Stimulated activated CD8-positive, alpha-beta memory T cell treated with anti-CD3 and anti-CD28 coated beads, Interleukin-7, amount 100 ng/mL, for 1 hour (primary cell): ENCODE measurements around the gene MEGF6.

Experiments
- DNase-seq, 2 donors: peaks; one replicate each; pipeline ENCODE4 v3.0.0-alpha.2; 2020; ENCODE audit warnings: low read depth in 2 of 2

MEGF6 gene, protein sequence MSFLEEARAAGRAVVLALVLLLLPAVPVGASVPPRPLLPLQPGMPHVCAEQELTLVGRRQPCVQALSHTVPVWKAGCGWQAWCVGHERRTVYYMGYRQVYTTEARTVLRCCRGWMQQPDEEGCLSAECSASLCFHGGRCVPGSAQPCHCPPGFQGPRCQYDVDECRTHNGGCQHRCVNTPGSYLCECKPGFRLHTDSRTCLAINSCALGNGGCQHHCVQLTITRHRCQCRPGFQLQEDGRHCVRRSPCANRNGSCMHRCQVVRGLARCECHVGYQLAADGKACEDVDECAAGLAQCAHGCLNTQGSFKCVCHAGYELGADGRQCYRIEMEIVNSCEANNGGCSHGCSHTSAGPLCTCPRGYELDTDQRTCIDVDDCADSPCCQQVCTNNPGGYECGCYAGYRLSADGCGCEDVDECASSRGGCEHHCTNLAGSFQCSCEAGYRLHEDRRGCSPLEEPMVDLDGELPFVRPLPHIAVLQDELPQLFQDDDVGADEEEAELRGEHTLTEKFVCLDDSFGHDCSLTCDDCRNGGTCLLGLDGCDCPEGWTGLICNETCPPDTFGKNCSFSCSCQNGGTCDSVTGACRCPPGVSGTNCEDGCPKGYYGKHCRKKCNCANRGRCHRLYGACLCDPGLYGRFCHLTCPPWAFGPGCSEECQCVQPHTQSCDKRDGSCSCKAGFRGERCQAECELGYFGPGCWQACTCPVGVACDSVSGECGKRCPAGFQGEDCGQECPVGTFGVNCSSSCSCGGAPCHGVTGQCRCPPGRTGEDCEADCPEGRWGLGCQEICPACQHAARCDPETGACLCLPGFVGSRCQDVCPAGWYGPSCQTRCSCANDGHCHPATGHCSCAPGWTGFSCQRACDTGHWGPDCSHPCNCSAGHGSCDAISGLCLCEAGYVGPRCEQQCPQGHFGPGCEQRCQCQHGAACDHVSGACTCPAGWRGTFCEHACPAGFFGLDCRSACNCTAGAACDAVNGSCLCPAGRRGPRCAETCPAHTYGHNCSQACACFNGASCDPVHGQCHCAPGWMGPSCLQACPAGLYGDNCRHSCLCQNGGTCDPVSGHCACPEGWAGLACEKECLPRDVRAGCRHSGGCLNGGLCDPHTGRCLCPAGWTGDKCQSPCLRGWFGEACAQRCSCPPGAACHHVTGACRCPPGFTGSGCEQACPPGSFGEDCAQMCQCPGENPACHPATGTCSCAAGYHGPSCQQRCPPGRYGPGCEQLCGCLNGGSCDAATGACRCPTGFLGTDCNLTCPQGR (N-terminal part only)

DNA sequence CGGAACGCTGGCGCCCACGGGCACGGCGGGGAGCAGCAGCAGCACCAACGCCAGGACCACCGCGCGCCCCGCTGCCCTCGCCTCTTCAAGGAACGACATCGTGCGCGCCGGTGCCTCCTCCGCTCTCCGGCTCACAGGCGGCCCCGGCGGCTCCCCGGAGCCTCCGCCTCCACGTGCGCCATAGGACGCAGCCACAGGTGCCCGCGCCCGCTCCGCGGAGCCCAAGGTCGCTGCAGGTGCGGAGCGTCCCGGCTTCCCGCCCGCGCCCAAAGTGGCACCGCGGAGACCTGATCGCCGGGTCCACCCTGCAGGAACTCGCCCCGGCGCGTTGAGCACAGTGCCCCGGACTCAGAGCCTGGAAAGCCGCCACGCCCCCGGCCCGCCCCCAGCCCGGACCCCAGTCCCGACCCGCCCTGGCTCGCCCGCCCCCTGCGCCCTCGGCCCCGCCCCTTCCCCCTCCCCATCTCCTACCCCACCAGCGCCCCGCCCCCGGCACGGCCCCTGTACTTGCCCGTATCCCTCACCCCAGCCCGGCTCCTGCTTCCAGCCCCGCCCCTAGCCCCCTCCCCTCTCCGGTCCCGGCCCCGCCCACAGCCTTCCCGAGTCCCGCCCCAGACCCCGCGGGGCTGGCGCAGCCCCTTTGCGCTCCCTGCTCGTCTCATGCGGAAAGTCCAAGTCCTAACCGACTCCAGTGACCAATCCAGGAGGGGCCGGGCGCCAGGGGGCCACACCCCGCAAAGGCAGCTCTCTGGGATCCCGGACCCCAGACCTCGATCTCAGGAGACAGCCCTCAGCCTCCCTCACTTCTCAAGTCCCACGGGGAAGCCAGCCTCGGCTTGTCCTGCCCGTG is at the start of gene MEGF6:
MEGF6 (minus strand) TSS at position 339 of the 850 bp plus-strand sequence; CDS start at position 99, 240 bp downstream.
- DNase-seq: peak in 1 of 2 donors; percentile 28

GRCh38 chr1:3660704-3661103 is 49.4 kb upstream of the MEGF6 start:
- DNase-seq: no peak

DNA sequence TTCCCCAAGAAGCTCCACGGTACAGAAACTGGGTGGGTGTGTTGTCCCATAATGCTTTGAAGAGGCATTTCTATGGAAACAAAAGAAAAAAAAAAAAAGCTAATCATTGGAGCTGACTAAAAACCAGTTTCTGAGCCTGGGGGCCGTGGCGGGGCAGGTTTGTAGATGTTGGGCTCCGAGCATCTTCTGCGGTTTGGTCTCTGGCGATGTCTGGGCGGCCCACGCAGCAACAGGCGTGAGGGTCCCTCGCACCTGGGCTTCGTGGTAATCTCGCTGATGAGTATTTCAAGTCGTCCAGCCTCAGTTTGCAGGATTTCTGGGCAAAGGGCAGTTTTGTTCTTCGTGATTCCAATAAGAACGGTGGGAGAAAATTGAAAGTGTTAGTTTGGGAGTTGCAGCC is 47.8 kb upstream of the MEGF6 start:
- no peak for DNase-seq

GRCh38 chr1:3658231-3658615 is 46.9 kb upstream of the MEGF6 start:
- no peak for DNase-seq

DNA sequence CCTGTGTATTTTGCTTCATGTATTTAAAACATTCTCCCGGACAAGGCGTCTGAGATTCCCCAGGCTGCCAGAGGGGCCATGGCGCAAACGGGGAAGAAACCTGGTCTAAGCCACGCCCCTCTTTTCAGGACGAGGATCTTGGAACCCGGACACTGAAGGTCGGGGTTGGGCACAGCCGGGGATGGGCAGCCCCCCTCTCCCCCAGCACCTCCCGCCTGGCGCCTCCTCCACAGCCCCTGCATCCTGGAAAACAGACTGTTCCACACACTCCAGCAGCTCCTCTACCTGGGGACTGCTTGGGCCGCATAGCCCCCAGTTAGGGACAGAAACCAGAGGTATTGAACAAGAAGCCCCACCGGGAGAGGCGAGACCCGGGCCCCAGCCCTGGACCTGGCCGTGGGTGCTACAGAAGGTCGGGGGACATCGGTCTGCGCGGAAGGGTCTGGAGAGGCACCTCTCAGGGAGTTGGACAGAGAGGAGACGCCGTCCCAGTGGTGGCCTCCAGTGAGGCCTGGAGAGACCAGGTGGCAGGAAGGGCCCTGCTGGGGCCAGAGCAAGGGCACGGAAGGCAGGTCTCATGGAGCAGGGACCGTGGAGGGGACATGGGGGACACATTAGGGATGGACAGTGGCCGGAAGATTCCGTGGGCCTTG is 46.4 kb upstream of the MEGF6 start:
- DNase-seq: no peak

DNA sequence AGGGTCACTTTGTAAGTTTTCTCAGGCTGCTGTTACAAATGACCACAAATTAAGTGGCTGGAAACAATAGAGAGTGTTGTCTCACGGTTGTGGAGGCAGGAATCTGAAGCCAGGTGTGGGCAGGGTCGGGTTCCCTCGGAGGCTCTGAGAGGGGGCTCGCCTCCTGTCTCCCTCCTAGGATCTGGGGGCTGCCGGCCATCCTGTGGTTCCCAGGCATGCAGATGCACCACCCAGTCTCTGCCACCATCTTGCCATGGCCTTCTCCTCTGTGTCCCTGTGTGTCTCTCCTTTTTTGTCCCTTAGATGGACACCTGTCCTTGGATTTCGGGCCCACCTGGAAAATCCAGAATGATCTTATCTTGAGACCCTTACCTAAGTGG is 45.8 kb upstream of the MEGF6 start:
- no peak for DNase-seq

GRCh38 chr1:3656450-3657095 is 45.3 kb upstream of the MEGF6 start:
- DNase-seq: no peak

DNA sequence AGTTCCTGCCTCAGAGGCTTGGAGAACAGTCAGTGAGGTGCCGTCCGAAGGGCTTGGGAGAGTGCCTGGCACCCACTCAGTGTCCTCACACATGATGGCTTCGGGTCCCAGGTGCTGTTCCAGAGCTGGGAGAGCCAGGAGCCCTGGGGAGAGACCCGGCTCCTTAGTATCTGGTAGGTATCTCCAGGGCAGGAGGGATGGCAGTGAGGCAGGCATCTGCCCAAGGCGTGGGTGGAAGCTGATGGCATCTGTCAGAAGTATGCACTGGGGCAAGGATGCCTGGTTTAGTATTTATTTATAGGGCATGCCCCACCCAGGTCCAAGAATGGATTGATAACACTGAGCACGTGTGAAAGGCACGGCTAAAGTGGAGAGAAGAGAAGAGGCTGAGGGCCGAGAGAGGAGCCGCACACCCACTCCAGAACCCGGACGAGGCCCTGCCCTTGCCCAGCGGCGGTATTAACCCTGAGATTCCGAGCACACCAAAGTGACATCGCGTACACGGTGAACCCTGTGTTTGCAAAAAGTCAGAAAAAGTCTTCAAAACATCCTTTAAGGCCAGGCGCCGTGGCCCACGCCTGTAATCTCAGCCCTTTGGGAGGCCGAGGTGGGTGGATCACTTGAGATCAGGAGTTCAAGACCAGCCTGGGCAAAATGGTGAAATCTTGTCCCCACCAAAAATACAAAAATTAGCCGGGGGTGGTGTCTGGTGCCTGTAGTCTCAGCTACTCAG is 43.4 kb upstream of the MEGF6 start:
- no peak for DNase-seq

DNA sequence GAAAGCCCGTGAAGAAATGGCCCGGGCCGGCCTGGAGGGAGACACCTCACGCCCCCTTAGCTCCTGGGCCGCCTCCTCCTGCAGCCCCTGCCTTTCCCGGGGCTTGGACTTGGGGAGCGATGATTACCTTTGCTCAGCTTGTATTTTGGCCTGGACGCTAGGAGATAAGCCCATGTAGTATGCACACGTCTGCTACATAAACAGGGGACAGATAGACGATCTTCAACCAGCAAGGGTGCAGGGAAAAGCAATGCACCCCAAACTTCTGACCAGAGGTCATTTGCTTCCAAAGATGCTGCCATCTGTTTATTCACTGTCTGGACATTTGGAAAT is 41.9 kb upstream of the MEGF6 start:
- no peak for DNase-seq

- no peak for DNase-seq
Measured at GRCh38 chr1:3652548-3653285, 41.4 kb upstream of the MEGF6 start.

DNA sequence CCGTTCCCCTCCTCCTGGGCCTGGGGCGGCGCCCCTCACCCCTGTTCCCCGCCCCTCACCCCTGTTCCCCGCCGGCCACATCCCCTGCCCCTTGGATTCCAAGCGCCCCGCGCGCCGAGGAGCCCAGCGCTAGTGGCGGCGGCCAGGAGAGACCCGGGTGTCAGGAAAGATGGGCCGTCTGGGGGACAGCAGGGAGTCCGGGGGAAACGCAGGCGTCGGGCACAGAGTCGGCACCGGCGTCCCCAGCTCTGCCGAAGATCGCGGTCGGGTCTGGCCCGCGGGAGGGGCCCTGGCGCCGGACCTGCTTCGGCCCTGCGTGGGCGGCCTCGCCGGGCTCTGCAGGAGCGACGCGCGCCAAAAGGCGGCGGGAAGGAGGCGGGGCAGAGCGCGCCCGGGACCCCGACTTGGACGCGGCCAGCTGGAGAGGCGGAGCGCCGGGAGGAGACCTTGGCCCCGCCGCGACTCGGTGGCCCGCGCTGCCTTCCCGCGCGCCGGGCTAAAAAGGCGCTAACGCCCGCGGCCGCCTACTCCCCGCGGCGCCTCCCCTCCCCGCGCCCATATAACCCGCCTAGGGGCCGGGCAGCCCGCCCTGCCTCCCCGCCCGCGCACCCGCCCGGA is 40.7 kb upstream of the MEGF6 start, which contains the start of gene TP73:
TP73 (plus strand) TSS at position 587 of the 618 bp plus-strand sequence. CDS start 29,850 bp downstream, outside the sequence.
- no peak for DNase-seq

DNA sequence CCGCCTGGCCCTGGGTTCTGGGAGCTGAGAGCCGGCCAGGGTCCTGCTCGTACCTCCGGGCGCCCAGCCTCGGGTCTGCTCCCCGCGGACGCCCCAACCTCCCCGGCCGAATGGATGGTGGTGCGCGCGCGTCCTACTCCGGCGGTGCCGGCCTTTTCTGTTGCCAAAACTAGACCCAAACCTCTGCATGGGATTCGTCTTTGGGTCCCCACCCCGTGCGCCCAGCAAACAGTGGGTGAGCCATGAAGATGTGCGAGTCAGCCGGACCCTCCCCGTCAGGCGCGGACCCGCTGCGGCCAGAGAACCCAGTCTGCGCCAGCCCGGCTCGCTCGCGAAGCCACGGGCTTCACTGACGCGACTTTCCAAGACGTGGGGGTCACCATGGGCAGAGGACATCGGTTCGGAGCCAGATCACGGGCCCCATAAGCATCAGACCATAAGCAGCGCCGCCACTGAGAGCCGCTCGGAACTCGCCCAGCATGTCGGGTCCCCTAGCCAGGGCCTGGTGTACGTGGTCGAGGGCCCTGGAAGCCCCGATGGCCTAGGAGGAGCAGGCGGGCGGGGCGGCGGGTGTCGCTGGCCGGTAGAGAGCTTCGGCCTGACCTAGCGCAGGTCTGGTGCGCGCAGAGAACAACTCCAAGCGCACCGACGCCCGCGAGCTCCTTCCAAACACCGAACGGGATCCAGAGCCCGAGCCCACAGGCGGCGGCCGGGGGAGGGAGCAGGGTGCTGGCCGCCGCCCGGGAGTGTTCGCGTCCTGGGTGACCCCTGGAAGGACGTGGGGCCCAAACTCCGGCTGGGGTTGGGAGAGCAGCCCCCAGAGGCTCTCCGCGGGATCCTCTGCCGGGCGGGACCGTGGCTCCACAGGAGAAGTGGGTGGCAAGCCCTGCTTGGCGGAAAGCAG is 40.0 kb upstream of the MEGF6 start:
- DNase-seq: no peak

DNA sequence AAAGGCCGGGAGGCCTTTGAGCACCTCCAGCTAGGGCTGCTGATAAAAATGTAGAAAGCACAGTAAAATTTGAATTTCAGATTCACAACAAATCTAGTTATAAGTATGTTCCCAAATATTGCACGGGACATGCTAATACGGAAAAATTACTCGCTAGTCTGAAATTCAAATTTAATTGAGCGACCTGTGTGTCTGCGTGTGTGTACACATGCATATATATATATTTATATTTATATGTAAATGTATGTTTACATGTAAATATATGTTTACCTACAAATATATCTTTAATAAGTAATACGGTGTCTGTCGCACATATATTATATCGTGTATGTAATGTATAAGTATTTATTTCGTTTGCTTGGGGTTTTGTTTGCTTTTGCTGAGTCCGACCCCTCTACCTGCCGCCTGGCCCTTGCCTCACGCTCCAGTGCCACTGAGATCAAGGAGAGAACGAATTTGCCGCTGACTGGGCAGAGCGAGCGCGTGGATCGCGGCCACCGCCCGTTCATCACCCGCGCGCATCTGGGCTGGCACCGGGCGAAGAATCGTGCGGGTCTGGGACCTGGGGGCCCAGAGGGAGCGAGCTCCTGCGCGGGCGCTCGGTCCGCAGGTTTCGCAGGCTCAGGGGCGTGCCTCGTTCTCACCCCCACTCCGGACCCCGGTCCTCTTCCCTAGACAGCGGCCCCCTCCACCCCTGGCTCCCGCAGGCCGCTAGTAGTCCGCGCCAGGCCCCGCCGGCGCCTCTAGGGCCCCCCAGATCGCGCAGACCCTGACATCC is 39.1 kb upstream of the MEGF6 start:
- DNase-seq: no peak

DNA sequence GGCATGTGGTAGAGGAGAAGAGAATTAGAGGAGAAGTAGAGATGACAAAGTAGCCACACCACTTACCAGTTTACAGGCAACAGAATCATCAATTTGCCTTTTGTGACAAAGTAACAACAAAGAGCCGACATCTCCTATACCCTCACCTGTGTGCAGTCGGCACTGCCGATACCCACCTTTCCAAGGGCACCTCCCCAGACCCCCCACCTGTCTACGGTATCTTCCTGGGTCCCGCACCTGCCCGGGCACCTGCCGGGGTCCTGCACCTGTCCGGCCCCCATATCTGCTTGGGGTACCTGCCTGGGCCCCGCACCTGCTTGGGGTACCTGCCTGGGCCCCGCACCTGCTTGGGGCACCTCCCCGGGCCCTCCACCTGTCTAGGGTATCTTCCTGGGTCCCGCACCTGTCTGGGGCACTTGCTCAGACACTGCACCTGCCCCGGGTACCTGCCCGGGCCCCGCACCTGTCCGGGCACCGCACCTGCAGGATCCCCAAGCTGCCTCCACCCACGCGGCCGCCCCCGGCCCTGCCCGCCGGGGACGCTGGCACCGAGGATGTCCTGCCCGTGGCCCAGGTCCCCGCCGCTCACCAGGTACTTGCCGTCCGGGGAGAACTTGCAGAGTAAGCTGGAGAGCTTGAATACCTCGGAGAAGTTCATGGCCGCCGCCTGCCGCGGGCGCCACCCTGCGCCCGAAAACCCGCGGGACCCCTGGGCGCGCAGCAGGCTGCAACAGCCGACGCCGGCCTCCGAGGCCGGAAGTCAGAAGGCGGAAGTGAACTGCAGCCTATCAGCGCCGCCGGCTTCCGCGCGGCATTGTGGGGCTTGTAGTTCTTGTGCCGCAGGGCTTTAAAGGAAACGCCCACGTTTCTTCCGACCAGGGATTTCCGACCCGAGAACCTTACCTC is 38.3 kb upstream of the MEGF6 start, which contains the start of gene WRAP73:
WRAP73 (minus strand) TSS at position 762 of the 906 bp plus-strand sequence; CDS start at position 658, 104 bp downstream.
- DNase-seq: peak; percentile 72 to 78

DNA sequence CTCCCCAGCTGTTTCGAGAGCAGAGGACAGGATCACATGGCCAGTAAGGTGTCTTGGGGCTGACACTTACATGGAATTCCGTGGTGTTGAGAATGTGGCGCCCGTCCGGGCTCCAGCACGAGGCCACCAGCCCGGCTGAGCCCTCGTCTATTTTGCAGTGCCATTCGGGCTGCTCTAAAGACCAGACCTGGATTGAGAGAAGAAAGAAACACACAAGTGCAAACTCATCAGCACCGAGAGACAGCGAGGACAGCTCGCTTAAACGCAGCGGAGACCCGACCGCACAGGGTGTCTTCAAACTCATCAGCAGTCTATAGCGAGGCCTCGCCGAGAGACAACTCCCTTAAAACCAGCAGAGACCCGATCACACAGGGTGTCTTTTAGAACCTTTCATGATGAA is 35.3 kb upstream of the MEGF6 start:
- no peak for DNase-seq
